HG03066 (cell line): ENCODE results near the gene USP30.

Experiments
- ATAC-seq: cut with Tn5 transposase; IDR thresholded peaks from one replicate; pipeline ENCODE4 v1.9.1; 2021; ENCODE audit warnings: low read depth; ENCODE audit not compliant: unreplicated experiment

USP30 gene

DNA sequence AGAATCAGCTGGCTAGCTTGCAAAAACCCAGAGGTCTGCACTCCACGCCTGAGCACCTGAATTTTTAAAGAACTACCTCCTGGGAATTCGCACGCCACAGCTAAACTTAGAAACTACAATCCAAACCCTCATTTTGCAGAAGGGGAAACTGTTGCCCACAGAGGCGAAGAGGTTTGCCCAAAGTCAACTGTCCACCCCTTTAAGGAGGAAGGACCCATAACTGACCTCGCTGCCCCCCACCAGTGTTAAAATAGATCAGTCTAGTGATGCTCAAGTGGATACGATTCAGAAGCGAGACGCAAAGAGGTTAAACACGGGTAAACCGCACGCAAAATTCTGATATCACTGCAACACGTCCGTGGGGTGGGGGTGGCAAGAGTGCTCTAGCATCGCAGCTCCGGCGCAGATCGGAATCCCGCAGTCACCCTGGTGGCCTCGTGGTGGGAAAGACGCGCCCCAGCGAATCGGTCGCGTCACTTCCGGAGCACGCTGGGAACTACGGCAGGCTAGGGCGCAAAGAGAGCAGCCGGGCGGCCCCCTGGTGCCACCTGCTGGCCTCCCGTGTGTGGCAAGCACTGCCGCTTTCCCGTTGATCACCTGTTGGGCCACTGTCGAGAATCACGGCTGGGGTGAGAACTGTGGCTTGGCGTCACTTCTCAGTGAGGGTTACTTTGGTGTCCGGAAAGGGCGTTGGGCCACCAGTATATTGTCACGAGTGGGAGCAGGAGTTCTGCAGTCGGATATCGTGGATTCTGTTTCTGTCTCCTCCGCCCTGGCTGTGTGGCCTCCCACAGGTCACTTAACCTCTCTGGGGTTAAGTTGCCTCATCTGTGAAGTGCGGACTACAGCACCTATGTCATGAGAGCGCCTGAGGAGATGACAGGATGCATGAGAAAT is 40.9 kb downstream of the USP30 start, which contains the start of gene ALKBH2:
ALKBH2 (minus strand) TSS at position 451 of the 897 bp plus-strand sequence. CDS start 686 bp downstream, outside the sequence.
- ATAC-seq, result peak; percentile 63

- ATAC-seq, result no peak
Measured at GRCh38 chr12:109097140-109097434, 44.7 kb downstream of the USP30 start.

- ATAC-seq, result peak; percentile 88
Measured at GRCh38 chr12:109097435-109098182, 45.2 kb downstream of the USP30 start, which contains the start of gene UNG. UNG (plus strand) TSS chr12:109097597; CDS start chr12:109097680, 83 bp downstream.

DNA sequence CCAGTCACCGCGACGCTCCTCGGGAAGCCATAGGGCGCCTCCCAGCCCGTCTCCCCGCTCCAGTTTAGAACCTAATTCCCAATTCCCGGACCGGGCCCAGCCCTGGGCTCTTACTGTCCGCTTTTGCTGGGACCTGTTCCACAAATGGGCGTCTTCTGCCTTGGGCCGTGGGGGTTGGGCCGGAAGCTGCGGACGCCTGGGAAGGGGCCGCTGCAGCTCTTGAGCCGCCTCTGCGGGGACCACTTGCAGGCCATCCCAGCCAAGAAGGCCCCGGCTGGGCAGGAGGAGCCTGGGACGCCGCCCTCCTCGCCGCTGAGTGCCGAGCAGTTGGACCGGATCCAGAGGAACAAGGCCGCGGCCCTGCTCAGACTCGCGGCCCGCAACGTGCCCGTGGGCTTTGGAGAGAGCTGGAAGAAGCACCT is 45.8 kb downstream of the USP30 start:
- ATAC-seq, result peak; percentile 35

DNA sequence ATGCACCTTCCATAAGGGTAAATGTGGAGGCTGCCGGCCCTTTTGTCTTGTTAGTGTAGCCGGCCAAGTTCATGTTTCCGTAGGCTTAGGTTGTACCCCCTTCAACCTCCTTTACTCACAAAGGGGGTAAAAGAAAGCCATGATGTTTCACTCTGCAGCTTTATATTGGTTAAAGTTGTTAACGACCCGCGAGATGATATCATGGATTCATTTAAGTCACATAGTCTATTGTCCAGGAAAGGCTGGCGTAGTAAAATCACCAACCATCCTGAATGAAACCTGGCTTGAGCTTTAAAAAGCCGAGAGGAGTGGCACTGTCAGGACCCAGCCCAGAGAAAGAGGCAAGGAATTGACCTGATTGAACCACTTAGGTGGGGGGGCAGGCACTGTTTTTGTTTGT is 46.3 kb downstream of the USP30 start:
- ATAC-seq, result no peak

DNA sequence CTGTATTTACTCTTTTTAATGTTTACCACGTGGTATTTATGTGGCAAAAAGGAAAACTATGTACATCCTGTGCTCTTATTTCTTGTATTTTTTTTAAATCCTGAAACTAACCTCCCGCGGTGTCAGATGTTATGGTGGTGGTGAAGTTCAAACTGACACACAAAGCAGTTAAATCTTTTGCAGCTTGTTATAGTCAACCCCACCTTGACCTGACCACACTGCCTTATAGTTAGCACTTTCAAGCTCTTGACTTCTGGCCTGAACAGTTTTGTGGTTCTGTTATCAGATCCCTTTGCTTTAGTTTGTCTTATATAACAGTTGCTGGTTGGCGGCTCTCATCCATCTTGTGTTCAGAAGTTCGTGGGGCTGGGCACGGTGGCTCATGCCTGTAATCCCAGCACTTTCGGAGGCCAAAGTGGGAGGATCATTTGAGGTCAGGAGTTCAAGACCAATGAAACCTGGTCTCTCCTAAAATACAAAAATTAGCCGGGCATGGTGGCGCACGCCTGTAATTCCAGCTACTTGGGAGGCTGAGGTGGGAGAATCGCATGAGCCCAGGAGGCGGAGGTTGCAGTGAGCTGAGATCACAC is 47.1 kb downstream of the USP30 start:
- no peak for ATAC-seq

DNA sequence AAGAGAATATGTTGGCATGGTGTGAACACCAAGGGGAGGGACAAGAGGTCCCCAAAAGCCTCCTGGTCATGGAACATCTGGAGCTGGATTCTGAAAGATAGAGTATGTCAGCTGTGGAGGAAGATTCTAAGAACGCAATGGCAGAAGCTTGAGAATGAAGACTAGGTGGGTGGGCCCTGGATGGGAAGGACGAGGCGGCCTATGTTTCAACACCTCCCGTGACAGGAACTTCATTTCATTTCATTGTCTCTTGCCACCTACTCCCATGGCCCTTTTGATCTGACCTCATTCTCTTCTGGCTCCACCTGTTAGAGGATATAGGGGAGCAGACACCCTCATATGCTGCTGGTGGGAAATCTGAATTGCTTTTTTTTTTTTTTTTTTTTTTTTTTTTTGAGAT is 48.4 kb downstream of the USP30 start:
- ATAC-seq, result no peak

DNA sequence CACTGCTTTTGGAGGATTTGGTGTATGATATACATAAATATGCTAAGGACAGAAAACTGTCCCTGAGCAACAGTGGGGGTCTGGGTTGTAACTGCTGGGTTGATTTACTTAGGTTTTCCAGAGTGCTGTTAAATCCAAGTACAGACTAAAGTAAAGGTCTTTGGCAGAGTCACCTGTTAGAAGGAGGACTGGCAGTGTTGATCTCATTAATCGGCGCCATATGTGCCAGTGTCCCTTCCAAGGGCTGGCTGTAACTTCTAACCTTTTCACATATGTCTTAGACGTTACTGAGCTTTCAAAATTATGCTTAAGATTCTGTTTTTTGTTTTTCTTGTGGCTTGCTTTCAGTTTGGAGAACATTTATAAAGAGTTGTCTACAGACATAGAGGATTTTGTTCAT is 50.1 kb downstream of the USP30 start:
- no peak for ATAC-seq

GRCh38 chr12:109105176-109105575 is 52.8 kb downstream of the USP30 start:
- no peak for ATAC-seq

DNA sequence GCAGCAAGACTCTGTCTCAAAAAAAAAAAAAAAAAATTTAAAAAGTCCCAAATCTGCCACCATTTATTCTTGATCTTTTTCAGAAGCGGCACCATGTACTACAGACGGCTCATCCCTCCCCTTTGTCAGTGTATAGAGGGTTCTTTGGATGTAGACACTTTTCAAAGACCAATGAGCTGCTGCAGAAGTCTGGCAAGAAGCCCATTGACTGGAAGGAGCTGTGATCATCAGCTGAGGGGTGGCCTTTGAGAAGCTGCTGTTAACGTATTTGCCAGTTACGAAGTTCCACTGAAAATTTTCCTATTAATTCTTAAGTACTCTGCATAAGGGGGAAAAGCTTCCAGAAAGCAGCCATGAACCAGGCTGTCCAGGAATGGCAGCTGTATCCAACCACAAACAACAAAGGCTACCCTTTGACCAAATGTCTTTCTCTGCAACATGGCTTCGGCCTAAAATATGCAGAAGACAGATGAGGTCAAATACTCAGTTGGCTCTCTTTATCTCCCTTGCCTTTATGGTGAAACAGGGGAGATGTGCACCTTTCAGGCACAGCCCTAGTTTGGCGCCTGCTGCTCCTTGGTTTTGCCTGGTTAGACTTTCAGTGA is 57.5 kb downstream of the USP30 start:
- ATAC-seq, result no peak

GRCh38 chr12:109110988-109111495 is 58.7 kb downstream of the USP30 start:
- ATAC-seq, result no peak

DNA sequence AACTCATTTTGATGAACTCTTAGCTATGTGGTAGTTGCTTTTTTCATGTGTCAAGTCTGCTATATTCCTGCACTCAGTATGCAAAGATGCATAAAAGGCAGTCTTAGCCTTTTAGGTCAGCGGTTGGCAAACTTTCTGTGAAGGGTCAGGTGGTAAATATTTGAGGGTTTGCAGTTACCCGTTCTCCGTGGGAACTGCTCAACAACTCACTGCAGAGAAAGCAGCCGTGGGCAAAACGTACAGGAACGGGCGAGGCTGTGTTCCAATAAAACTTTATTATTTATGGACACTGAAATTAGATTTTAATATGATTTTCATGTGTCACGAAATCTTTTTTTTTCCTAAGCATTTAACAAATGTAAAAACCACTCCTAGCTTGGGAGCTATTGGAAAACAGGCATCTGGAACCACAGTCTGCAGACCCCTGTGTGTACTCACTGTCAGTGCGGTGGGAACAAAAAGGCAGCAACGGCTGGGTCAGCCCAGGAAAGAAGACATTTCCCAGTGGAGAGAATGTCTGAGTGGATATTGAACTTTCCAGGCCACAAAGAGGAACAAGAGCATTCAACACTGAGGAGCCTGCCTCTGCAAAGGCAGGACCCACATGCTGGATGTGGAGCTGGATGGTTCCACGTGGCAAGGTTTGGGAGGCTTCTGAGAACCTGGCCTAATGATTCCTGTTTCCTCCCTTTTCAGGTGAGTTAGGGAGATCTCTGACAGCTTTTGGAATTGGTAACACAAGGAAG is 60.5 kb downstream of the USP30 start:
- ATAC-seq, result no peak

- ATAC-seq, result no peak
Measured at GRCh38 chr12:109113661-109114321, 61.4 kb downstream of the USP30 start.

DNA sequence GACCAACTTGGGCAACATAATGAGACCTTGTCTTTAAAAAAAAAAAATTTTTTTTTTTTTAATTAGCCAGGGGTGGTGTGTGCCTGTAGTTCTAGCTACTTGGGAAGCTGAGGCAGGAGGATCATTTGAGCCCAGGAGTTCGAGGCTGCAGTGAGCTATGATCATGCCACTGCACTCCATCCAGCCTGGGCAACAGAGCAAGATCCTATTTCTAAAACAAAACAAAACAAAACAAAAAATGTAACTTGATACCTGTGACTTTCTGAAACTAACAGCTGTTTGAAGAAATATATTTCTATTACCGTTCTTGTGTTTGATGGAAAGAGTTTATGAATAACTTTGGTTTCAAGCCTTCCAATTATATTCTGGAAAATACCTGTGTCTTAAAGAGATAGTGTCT is 62.3 kb downstream of the USP30 start:
- no peak for ATAC-seq

DNA sequence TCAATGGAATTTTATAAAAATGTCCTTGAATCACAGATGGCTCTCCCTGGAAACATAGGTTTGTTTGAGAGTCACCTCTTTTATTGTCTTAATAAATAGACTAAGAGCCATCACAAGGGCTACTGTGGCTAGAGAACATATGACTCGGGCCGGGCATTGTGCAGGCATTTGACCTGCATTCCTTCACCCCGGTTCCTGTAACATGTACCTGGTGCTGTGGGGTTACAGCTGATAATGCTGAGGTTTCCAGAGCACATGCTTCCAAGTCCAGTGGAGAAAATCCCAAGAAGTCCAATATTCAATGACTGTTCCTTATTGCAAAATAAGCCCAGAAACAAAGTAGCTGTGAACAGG is 63.0 kb downstream of the USP30 start:
- no peak for ATAC-seq

GRCh38 chr12:109115758-109116610 is 63.6 kb downstream of the USP30 start, which contains the start of gene ACACB:
ACACB (plus strand) TSS chr12:109116587; CDS start chr12:109139406, 22,819 bp downstream.
- no peak for ATAC-seq

GRCh38 chr12:109116611-109116949 is 64.2 kb downstream of the USP30 start:
- no peak for ATAC-seq

- ATAC-seq, result no peak
Measured at GRCh38 chr12:109120095-109120494, 67.7 kb downstream of the USP30 start.

GRCh38 chr12:109120557-109120956 is 68.2 kb downstream of the USP30 start:
- ATAC-seq, result no peak
